H1 (cell line): Measurements from ENCODE around the gene CFAP53. TPM values are rescaled to one million over a fixed set of nuclear protein-coding genes. Genes with fewer than 3 reads are reported as not detected.

Source experiments
- CTCF ChIA-PET: fragments of 300-600 bp; sonication (Branson Sonifier 250); formaldehyde crosslinking; loops from one replicate; lab custom pipeline; 2021; ENCODE audit not compliant: partially characterized antibody; lab: Charles Lee
- POLR2A ChIA-PET: fragments of 300-600 bp; sonication (Branson Sonifier 250); formaldehyde crosslinking; loops from one replicate; lab custom pipeline; 2021; ENCODE audit warnings: inconsistent platforms; ENCODE audit not compliant: partially characterized antibody; lab: Charles Lee
- DNase-seq, 2 experiments: peaks; one replicate each; pipeline versions ENCODE4 v3.0.0 to v3.0.0-alpha.2; 2010 to 2022; ENCODE audit warnings: low spot score in 2 of 2, low read depth in 1 of 2, mixed read lengths in 1 of 2
- FAIRE-seq: peaks from 2 replicates; lab custom pipeline; 2011; peaks lifted over from hg19 to GRCh38; lab: Jason Lieb, UNC
- H2AFZ ChIP-seq: 2 replicates; pipeline ENCODE4 v1.8.1; 2012; ENCODE audit warnings: low read length, inconsistent platforms
- H2AK5ac ChIP-seq: 2 replicates; pipeline ENCODE4 v1.6.1; 2013; ENCODE audit warnings: low read depth, low read length
- H2BK120ac ChIP-seq: replicated peaks from 2 replicates; pipeline ENCODE3; 2013; ENCODE audit warnings: low read depth, low read length, inconsistent platforms
- H2BK12ac ChIP-seq: 2 replicates; pipeline ENCODE4 v1.6.1; 2013; ENCODE audit warnings: low read depth, low read length
- H2BK15ac ChIP-seq: 2 replicates; pipeline ENCODE4 v1.6.1; 2013; ENCODE audit warnings: low read length
- H2BK20ac ChIP-seq: 2 replicates; pipeline ENCODE4 v1.6.1; 2013; ENCODE audit warnings: low read length
- H2BK5ac ChIP-seq: 2 replicates; pipeline ENCODE4 v1.6.1; 2013; ENCODE audit warnings: low read depth, low read length
- H3K14ac ChIP-seq: 2 replicates; pipeline ENCODE4 v1.6.1; 2013; ENCODE audit warnings: inconsistent platforms; ENCODE audit not compliant: insufficient read length
- H3K18ac ChIP-seq: 2 replicates; pipeline ENCODE4 v1.6.1; 2013; ENCODE audit warnings: low read length; ENCODE audit errors: extremely low read depth
- H3K23ac ChIP-seq: 2 replicates; pipeline ENCODE4 v1.6.1; 2013; ENCODE audit warnings: inconsistent platforms; ENCODE audit not compliant: insufficient read length
- H3K23me2 ChIP-seq: 2 replicates; pipeline ENCODE4 v1.6.1; 2013; ENCODE audit warnings: low read depth, low read length
- H3K27ac ChIP-seq: 2 replicates; pipeline ENCODE4 v1.6.1; 2011; ENCODE audit warnings: low read depth, low read length, inconsistent platforms
- H3K27me3 ChIP-seq, 4 experiments: replicated peaks in 1 of 4; 1 replicate in 1 of 4; 2 replicates in 3 of 4; pipeline versions ENCODE4 v1.6.1 to v1.8.1; 2011 to 2013; ENCODE audit warnings: low read length in 3 of 4, mild to moderate bottlenecking in 3 of 4, inconsistent platforms in 2 of 4, mixed read lengths in 2 of 4, moderate library complexity in 1 of 4; ENCODE audit not compliant: control insufficient read depth in 3 of 4, insufficient read depth in 3 of 4; ENCODE audit errors: extremely low read depth in 1 of 4
- H3K36me3 ChIP-seq, 4 experiments: 2 replicates each; pipeline versions ENCODE4 v1.6.1 to v1.8.1; 2011 to 2013; ENCODE audit warnings: mild to moderate bottlenecking in 4 of 4, low read length in 3 of 4, moderate library complexity in 2 of 4, control low read depth in 1 of 4, inconsistent platforms in 1 of 4; ENCODE audit not compliant: insufficient read depth in 4 of 4, control insufficient read depth in 2 of 4
- H3K4ac ChIP-seq: replicated peaks from 2 replicates; pipeline ENCODE3; 2013; ENCODE audit warnings: low read length, low read depth, mixed read lengths, inconsistent platforms; ENCODE audit not compliant: insufficient read length
- H3K4me1 ChIP-seq, 4 experiments: replicated peaks in 1 of 4; 1 replicate in 1 of 4; 2 replicates in 3 of 4; pipeline versions ENCODE4 v1.6.1 to v1.8.1; 2011 to 2013; ENCODE audit warnings: low read length in 3 of 4, inconsistent platforms in 2 of 4, mixed read lengths in 1 of 4; ENCODE audit not compliant: insufficient read depth in 4 of 4, control insufficient read depth in 3 of 4
- H3K4me2 ChIP-seq, 2 experiments: 2 replicates each; pipeline versions ENCODE4 v1.6.1 to v1.8.1; 2011 to 2013; ENCODE audit warnings: low read depth in 2 of 2, low read length in 2 of 2, control low read depth in 1 of 2, inconsistent platforms in 1 of 2, mild to moderate bottlenecking in 1 of 2; ENCODE audit not compliant: insufficient read depth in 1 of 2
- H3K4me3 ChIP-seq, 4 experiments: fragments of 200-600, 300-600 bp in 1 of 4; sonication (generic), shearing (Covaris generic), sonication (Bioruptor Twin) in 1 of 4; 2 replicates each; pipeline versions ENCODE4 v1.5.1 to v1.8.1; 2011 to 2016; ENCODE audit warnings: low read length in 4 of 4, low read depth in 3 of 4, control low read depth in 2 of 4, inconsistent platforms in 2 of 4, mild to moderate bottlenecking in 2 of 4, mixed read lengths in 1 of 4, moderate library complexity in 1 of 4; ENCODE audit not compliant: insufficient read depth in 2 of 4; ENCODE audit errors: extremely low read depth in 1 of 4
- H3K56ac ChIP-seq: replicated peaks from 2 replicates; pipeline ENCODE3; 2013; ENCODE audit warnings: low read depth, mild to moderate bottlenecking, mixed read lengths, low read length, inconsistent platforms; ENCODE audit not compliant: insufficient read length
- H3K79me1 ChIP-seq: 2 replicates; pipeline ENCODE4 v1.6.1; 2013; ENCODE audit warnings: low read depth, low read length, control low read depth
- H3K79me2 ChIP-seq, 2 experiments: 2 replicates each; pipeline versions ENCODE4 v1.6.1 to v1.8.1; 2012 to 2013; ENCODE audit warnings: low read length in 2 of 2, mild to moderate bottlenecking in 2 of 2, inconsistent platforms in 1 of 2; ENCODE audit not compliant: insufficient read depth in 2 of 2, control insufficient read depth in 1 of 2
- H3K9ac ChIP-seq, 4 experiments: replicated peaks in 1 of 4; 1 replicate in 1 of 4; 2 replicates in 3 of 4; pipeline versions ENCODE4 v1.6.1 to v1.8.1; 2011 to 2013; ENCODE audit warnings: low read depth in 3 of 4, low read length in 3 of 4, control low read depth in 2 of 4, mild to moderate bottlenecking in 2 of 4, moderate library complexity in 2 of 4, inconsistent platforms in 1 of 4; ENCODE audit errors: extremely low read depth in 1 of 4
- H3K9me3 ChIP-seq, 2 experiments: 2 replicates each; pipeline versions ENCODE4 v1.6.1 to v1.8.1; 2012 to 2013; ENCODE audit warnings: mild to moderate bottlenecking in 2 of 2, moderate library complexity in 2 of 2, control low read depth in 1 of 2, inconsistent platforms in 1 of 2, low read depth in 1 of 2, low read length in 1 of 2, mixed read lengths in 1 of 2; ENCODE audit not compliant: insufficient read depth in 2 of 2
- H4K20me1 ChIP-seq, 2 experiments: replicated peaks in 1 of 2; 2 replicates each; pipeline versions ENCODE3 to v1.8.1; 2011 to 2013; ENCODE audit warnings: inconsistent platforms in 2 of 2, low read length in 2 of 2, mild to moderate bottlenecking in 1 of 2; ENCODE audit not compliant: insufficient read depth in 2 of 2, control insufficient read depth in 1 of 2
- H4K5ac ChIP-seq: 2 replicates; pipeline ENCODE4 v1.6.1; 2013; ENCODE audit warnings: low read length, low read depth, mixed read lengths, inconsistent platforms; ENCODE audit not compliant: insufficient read length
- H4K8ac ChIP-seq: 2 replicates; pipeline ENCODE4 v1.8.0; 2013; ENCODE audit warnings: mild to moderate bottlenecking, moderate library complexity, low read length, inconsistent platforms; ENCODE audit not compliant: insufficient read depth; ENCODE audit errors: extremely low read depth
- H4K91ac ChIP-seq: replicated peaks from 2 replicates; pipeline ENCODE3; 2013; ENCODE audit warnings: low read length, mixed read lengths, inconsistent platforms; ENCODE audit not compliant: insufficient read length
- GABPA ChIP-seq: IDR thresholded peaks from 2 replicates; pipeline ENCODE4 v1.6.1; 2011; ENCODE audit warnings: mild to moderate bottlenecking, low read length, moderate library complexity, borderline replicate concordance; ENCODE audit not compliant: insufficient read depth
- KDM1A ChIP-seq: fragments of 200-600, 300-600 bp; sonication (generic); IDR thresholded peaks from 2 replicates; pipeline ENCODE4 v1.7.1; 2016; ENCODE audit warnings: mild to moderate bottlenecking, low read length, borderline replicate concordance
- SP1 ChIP-seq: IDR thresholded peaks from 2 replicates; pipeline ENCODE4 v1.6.1; 2011; ENCODE audit warnings: low read depth, low read length
- SRF ChIP-seq: IDR thresholded peaks from 2 replicates; pipeline ENCODE4 v1.6.1; 2011; ENCODE audit warnings: mild to moderate bottlenecking, low read depth, low read length, moderate library complexity
- SUZ12 ChIP-seq: fragments of 200-600 bp; sonication (generic); IDR thresholded peaks from 2 replicates; pipeline ENCODE4 v1.6.1; 2012; ENCODE audit warnings: mild to moderate bottlenecking, inconsistent platforms, low read length, moderate library complexity, mixed read lengths
- WGBS, 2 experiments: shearing (Covaris generic) in 1 of 2; methylation state at CpG; one replicate each; pipeline versions ENCODE4 v1.1.6 to v1.1.7; 2013 to 2015; ENCODE audit warnings: low lambda C conversion rate in 2 of 2, mixed read lengths in 2 of 2, inconsistent platforms in 1 of 2, low coverage in 1 of 2, missing lambda C conversion rate in 1 of 2; ENCODE audit not compliant: insufficient replicate concordance in 2 of 2, insufficient coverage in 1 of 2, insufficient read length in 1 of 2; ENCODE audit errors: extremely low coverage in 1 of 2, missing lambda C conversion rate in 1 of 2; 5-methylcytosine and 5-hydroxymethylcytosine counted together
- polyA plus RNA-seq, 7 experiments: library from polyadenylated mRNA; depleted of rRNA in 3 of 7; stranded (reverse) in 5 of 7; unstranded in 2 of 7; fragments of >200 nt in 5 of 7; fragments of 200-250 nt in 2 of 7; gene quantifications; 1 replicate in 5 of 7; 2 replicates in 1 of 7; 4 replicates in 1 of 7; pipeline versions ENCODE4 v1.2.1 to v1.2.3, GENCODE V29; 2011 to 2013; ENCODE audit warnings: missing spikeins in 2 of 7, mixed read lengths in 2 of 7
- total RNA-seq: library from RNA; stranded (reverse); fragmentation: NEBNext Ultra II Directional; extraction: Animal tissue kit (Norgen Biotek cat#: 25700); gene quantifications from 2 replicates; pipeline ENCODE4 v1.2.1, GENCODE V29; 2021

CFAP53 gene
- total and polyA plus RNA-seq, 2 of the 8 experiments (the other 6 are each of a cell fraction or from before 2014, with no cell fraction given) = 0.08 to 0.30 TPM

DNA sequence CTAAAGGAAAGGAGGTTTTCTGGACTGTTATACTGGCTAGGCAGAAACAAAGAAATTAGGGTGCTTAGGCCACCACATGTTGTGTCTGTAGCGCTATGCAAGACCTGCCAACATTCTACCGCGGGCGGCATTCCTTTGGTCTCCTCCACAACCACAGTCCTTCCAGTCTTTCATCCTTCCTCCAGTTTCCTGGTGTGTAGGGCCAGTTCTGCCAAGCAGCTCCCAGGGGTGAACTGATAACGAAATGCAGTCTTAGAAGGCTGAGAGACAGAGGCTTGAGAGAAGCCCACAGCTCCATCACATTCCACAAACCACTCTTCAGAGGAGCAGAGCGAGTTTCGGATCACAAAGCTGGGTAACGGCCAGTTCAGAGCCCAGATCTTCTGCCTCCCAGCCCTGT is 40.6 kb upstream of the CFAP53 start:
- 66% methylated on average over 8 of the region's 8 CpGs; no CpG with 5 or more reads in 1 of the 2 experiments for WGBS, 2 experiments
- no peak overlapping the region for H4K91ac ChIP-seq
- no peak overlapping the region for H2AFZ ChIP-seq

More for the DNA sequence above, 40.6 kb upstream of the CFAP53 start:
- Histone ChIP-seq H3K18ac (no peak overlapping the region), H2AK5ac (no peak overlapping the region), H3K79me1 (no peaks in the 10 kb centered on the region), H3K56ac (no peak overlapping the region), H3K14ac (no peak overlapping the region), H3K9me3 (no peaks in the 10 kb centered on the region), H3K4ac (no peak overlapping the region), H3K23ac (no peak overlapping the region), H3K4me3 (peak overlapping the region in 2 of 4 experiments; percentile 65 to 73; a peak in 2 of 8 replicates)
- CTCF ChIA-PET = interaction anchor here (1.2 kb wide), 1 partner anchor 126 kb away, joined by 3 read pairs; no protein-coding TSS in a partner anchor
- TF ChIP-seq GABPA (no peak), SP1 (no peak), SRF (no peak), KDM1A (no peak), SUZ12 (no peak)
- TF ChIP-seq, all 59 proteins: peak for 0
- Histone ChIP-seq H2BK15ac (0 out of 2 replicates have a peak overlapping the region, but pooled peaks have one; percentile 0), H3K36me3 (no peaks in the 10 kb centered on the region), H3K4me2 (peak overlapping the region; percentile 65 to 88; a peak in 3 of 4 replicates), H2BK5ac (no peak overlapping the region), H3K4me1 (peaks cover 0 to 4% (median 0%) of the 10 kb centered on the region in 4 experiments; a peak in 2 of 7 replicates), H2BK20ac (no peak overlapping the region), H3K27ac (no peak overlapping the region), H2BK12ac (no peak overlapping the region), H3K9ac (no peak overlapping the region), H4K8ac (no peak overlapping the region), H3K79me2 (no peaks in the 10 kb centered on the region), H4K20me1 (no peaks in the 10 kb centered on the region), H4K5ac (no peak overlapping the region), H2BK120ac (no peak overlapping the region), H3K23me2 (peaks cover 4% of the 10 kb centered on the region), H3K27me3 (peaks cover 0 to 8% (median 6%) of the 10 kb centered on the region in 4 experiments; a peak in 5 of 7 replicates)
- DNase-seq (no peak), FAIRE-seq (no peak)
- POLR2A ChIA-PET = interaction anchor here (1.5 kb wide), 1 partner anchor 25 kb away, joined by 4 read pairs; the partner anchor contains the start of gene MBD1
